Panc1 (cell line): ENCODE measurements around the gene SERPINA12. TPM values are rescaled to one million over a fixed set of nuclear protein-coding genes. Genes with fewer than 3 reads are reported as not detected.

Source experiments
- ATAC-seq: fragments of 200-7000 bp; cut with Tn5 transposase; 2 replicates; pipeline ENCODE4 v1.9.1; 2020; ENCODE audit warnings: mild to moderate bottlenecking, moderate library complexity
- BruUV-seq: library from RNA; stranded (reverse); fragments of 400-500 nt; replicated peaks from 2 replicates; lab custom pipeline; 2021; lab: Mats Ljungman, UMichigan
- CTCF ChIA-PET: fragments of 300-600 bp; sonication (Branson Sonifier 250); formaldehyde crosslinking; loops from one replicate; lab custom pipeline; 2022; ENCODE audit warnings: antibody characterized with exemption; lab: Charles Lee
- POLR2A ChIA-PET: fragments of 300-600 bp; sonication (Branson Sonifier 250); formaldehyde crosslinking; loops from one replicate; lab custom pipeline; 2022; ENCODE audit warnings: antibody characterized with exemption; lab: Charles Lee
- DNase-seq: peaks from one replicate; pipeline ENCODE4 v3.0.0-alpha.2; 2010; ENCODE audit warnings: low read depth, low spot score
- H3K27ac ChIP-seq: 2 replicates; pipeline ENCODE4 v1.5.1; 2011; ENCODE audit warnings: mild to moderate bottlenecking, low read length, inconsistent platforms
- H3K27me3 ChIP-seq: fragments of 200-500 bp; sonication (Bioruptor generic); 2 replicates; pipeline ENCODE4 v1.6.0; 2014; ENCODE audit warnings: low read length, inconsistent platforms; ENCODE audit not compliant: control insufficient read depth, insufficient read depth
- H3K36me3 ChIP-seq: fragments of 200-500 bp; sonication (Bioruptor generic); 2 replicates; pipeline ENCODE4 v1.5.1; 2014; ENCODE audit warnings: inconsistent platforms, mild to moderate bottlenecking, low read length, moderate library complexity; ENCODE audit not compliant: control insufficient read depth, insufficient read depth
- H3K4me1 ChIP-seq: 2 replicates; pipeline ENCODE4 v1.5.1; 2011; ENCODE audit warnings: inconsistent platforms, mild to moderate bottlenecking, low read length, moderate library complexity; ENCODE audit not compliant: control insufficient read depth, insufficient read depth
- H3K4me3 ChIP-seq, 2 experiments: 2 replicates each; pipeline ENCODE4 v1.5.1; 2011 to 2012; ENCODE audit warnings: low read depth in 2 of 2, low read length in 2 of 2, mild to moderate bottlenecking in 2 of 2, inconsistent platforms in 1 of 2, moderate library complexity in 1 of 2
- H3K9me3 ChIP-seq: fragments of 200-500 bp; sonication (Bioruptor generic); 2 replicates; pipeline ENCODE4 v1.5.1; 2014; ENCODE audit warnings: low read depth, mild to moderate bottlenecking, inconsistent platforms, low read length, moderate library complexity; ENCODE audit not compliant: control insufficient read depth, insufficient read depth
- POLR2AphosphoS5 ChIP-seq: IDR thresholded peaks from 2 replicates; pipeline ENCODE4 v1.6.1; 2012; ENCODE audit warnings: mild to moderate bottlenecking, low read depth, low read length, moderate library complexity
- SIN3A ChIP-seq: IDR thresholded peaks from 2 replicates; pipeline ENCODE4 v1.6.1; 2012; ENCODE audit warnings: low read depth, mild to moderate bottlenecking, low read length, moderate library complexity, borderline replicate concordance; ENCODE audit not compliant: insufficient read depth
- TCF7L2 ChIP-seq: IDR thresholded peaks from 2 replicates; pipeline ENCODE4 v1.6.1; 2011; ENCODE audit warnings: mild to moderate bottlenecking, low read depth, low read length, inconsistent platforms
- in situ Hi-C: cut with HindIII; loops from 2 replicates; pipeline ENCODE4 v1.10.0; 2016; ENCODE audit warnings: low sequenced_read_pairs, low pct_unique_long_range_greater_than_20kb
- intact Hi-C: fragments of 100-400 bp; cut with micrococcal nuclease; formaldehyde crosslinking; loops from one replicate; pipeline ENCODE4 v1.10.0; 2022; ENCODE audit not compliant: unreplicated experiment
- total RNA-seq: library from RNA; stranded (reverse); gene quantifications from one replicate; pipeline ENCODE4 v1.2.1, GENCODE V29; 2021; ENCODE audit not compliant: unreplicated experiment
- TF ChIP-seq, protein P1 (sequence below), 2 experiments: IDR thresholded peaks; 2 replicates each; pipeline ENCODE4 v1.6.1; 2011 to 2012; ENCODE audit warnings: low read depth in 2 of 2, control low read depth in 1 of 2, low read length in 1 of 2, mild to moderate bottlenecking in 1 of 2, moderate library complexity in 1 of 2; ENCODE audit not compliant: insufficient read depth in 1 of 2
- TF ChIP-seq, protein P2 (sequence below): fragments of 450-650 bp; IDR thresholded peaks from 2 replicates; pipeline ENCODE4 v1.5.1; 2017; ENCODE audit warnings: mild to moderate bottlenecking

SERPINA12 gene
- total RNA-seq, 1 experiment from 2014 or later = not detected

DNA sequence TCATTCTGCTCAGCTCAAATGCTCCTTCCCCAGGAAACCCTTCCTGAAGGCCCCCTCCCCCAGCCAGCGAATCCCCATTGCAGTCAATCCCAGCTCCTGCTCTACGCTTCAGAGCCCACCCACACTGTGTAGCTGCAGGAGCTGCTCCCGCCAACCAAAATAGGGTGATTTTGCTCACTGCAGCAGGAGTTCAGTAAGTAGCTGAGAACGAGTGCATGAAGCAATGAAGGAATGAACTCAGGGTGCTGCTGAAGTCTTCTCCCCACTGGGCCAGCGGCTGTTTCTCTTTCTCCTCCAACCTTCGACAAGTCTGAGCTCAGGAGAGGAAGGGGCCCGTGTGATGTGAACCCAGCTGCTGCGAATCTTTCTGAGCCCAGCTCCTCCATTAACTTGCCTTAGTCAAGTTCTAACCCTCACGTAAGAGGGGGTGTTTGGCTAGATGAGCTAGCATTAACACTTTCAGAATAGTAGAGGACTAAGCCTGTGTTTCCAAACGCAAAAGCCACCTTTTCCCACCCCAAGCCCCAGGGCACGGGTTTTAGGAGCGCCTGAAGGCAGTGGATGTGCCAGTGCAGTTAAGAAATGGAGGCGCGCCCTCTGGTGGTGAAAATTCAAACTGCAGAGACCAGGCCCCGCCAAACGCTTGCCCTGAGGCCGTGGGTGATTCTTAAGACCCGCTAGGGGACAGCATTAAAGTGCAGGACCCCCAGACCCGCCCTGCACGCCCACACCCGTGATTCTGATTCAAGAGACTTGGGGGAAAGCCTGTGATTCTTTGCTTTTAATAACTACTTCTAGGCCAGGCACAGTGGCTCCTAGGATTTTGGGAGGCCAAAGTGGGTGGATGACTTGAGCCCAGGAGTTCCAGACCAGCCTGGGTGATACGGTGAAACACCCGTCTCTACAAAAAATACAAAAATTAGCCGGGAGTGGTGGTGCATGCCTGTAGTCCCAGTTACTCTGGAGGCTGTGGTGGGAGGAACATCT lies 40.0 kb upstream of the SERPINA12 start:
- intact Hi-C loops = loop anchor here (5.0 kb wide), 1 partner anchor 117 kb away; no protein-coding TSS in a partner anchor
- BruUV-seq = no TSS peak
- in situ Hi-C loops = no loop called here
- Histone ChIP-seq H3K4me1 (no peaks in the 10 kb centered on the region), H3K27ac (no peak overlapping the region), H3K27me3 (no peaks in the 10 kb centered on the region), H3K36me3 (no peaks in the 10 kb centered on the region), H3K9me3 (no peaks in the 10 kb centered on the region), H3K4me3 (no peak overlapping the region)
- ATAC-seq (peak; percentile 82), DNase-seq (peak; percentile 15)
- ChIA-PET POLR2A (interaction anchor here (0.6 kb wide), 1 partner anchor 61 kb away, joined by 3 read pairs; no protein-coding TSS in a partner anchor), CTCF (no interaction called here)
- no peak for TF ChIP-seq SIN3A
- TF ChIP-seq, protein P1, sequence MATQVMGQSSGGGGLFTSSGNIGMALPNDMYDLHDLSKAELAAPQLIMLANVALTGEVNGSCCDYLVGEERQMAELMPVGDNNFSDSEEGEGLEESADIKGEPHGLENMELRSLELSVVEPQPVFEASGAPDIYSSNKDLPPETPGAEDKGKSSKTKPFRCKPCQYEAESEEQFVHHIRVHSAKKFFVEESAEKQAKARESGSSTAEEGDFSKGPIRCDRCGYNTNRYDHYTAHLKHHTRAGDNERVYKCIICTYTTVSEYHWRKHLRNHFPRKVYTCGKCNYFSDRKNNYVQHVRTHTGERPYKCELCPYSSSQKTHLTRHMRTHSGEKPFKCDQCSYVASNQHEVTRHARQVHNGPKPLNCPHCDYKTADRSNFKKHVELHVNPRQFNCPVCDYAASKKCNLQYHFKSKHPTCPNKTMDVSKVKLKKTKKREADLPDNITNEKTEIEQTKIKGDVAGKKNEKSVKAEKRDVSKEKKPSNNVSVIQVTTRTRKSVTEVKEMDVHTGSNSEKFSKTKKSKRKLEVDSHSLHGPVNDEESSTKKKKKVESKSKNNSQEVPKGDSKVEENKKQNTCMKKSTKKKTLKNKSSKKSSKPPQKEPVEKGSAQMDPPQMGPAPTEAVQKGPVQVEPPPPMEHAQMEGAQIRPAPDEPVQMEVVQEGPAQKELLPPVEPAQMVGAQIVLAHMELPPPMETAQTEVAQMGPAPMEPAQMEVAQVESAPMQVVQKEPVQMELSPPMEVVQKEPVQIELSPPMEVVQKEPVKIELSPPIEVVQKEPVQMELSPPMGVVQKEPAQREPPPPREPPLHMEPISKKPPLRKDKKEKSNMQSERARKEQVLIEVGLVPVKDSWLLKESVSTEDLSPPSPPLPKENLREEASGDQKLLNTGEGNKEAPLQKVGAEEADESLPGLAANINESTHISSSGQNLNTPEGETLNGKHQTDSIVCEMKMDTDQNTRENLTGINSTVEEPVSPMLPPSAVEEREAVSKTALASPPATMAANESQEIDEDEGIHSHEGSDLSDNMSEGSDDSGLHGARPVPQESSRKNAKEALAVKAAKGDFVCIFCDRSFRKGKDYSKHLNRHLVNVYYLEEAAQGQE (IDR thresholded peaks at IDR 0.05; ENCODE audit: insufficient read depth in 1 of 2, low read depth in 2 of 2, low read length in 1 of 2) = no peak
- TF ChIP-seq TCF7L2 = no peak
- TF ChIP-seq POLR2AphosphoS5 = no peak
- TF ChIP-seq, protein P2, sequence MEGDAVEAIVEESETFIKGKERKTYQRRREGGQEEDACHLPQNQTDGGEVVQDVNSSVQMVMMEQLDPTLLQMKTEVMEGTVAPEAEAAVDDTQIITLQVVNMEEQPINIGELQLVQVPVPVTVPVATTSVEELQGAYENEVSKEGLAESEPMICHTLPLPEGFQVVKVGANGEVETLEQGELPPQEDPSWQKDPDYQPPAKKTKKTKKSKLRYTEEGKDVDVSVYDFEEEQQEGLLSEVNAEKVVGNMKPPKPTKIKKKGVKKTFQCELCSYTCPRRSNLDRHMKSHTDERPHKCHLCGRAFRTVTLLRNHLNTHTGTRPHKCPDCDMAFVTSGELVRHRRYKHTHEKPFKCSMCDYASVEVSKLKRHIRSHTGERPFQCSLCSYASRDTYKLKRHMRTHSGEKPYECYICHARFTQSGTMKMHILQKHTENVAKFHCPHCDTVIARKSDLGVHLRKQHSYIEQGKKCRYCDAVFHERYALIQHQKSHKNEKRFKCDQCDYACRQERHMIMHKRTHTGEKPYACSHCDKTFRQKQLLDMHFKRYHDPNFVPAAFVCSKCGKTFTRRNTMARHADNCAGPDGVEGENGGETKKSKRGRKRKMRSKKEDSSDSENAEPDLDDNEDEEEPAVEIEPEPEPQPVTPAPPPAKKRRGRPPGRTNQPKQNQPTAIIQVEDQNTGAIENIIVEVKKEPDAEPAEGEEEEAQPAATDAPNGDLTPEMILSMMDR = peak; percentile 92

DNA sequence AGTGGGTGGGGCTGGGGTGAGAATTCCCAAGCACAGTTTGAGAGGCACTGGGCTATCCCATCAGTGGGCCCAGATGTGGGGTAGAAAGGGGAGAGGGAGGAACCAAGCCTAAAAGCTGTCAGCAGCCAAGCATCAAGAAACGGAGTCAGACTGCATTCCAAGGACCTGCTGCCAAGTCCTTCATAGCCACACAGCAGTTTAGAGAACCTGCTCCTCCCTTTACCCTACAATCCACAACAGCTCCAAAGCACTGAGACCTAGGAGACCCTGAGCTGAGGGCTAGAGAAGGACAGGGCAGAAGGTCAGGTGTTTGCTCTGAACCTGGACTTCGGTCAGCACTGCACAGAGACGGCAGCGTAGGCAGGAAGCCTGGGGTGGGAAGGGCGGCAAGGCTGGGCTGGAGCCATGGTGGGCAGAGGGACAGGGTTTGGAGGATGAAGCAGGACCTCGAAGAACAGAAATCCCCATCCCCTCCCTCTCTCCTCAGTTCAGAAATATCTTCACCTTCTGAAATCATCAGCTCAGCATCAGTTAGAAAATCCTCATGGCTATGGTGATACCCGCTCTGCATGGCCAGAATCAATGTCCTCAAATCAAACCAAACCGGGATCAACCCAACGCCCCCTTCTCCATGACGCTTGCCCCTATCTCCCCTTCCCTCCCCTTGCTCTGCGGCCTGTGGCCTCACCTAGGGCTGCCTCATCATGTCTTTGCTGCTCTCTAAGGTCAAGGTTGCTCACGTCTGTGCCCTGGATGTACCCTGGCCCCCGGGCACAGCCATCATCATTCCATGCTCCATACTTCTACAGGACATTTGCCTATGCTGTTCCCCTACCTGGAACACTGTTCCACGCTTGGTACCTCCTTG lies 39.1 kb upstream of the SERPINA12 start:
- Histone ChIP-seq H3K9me3 (no peaks in the 10 kb centered on the region), H3K27me3 (no peaks in the 10 kb centered on the region), H3K4me3 (no peak overlapping the region), H3K4me1 (no peaks in the 10 kb centered on the region), H3K27ac (no peak overlapping the region), H3K36me3 (no peaks in the 10 kb centered on the region)
- ChIA-PET CTCF (no interaction called here), POLR2A (interaction anchor here (0.6 kb wide), 1 partner anchor 62 kb away, joined by 3 read pairs; no protein-coding TSS in a partner anchor)
- no peak for DNase-seq
- in situ Hi-C loops = no loop called here
- BruUV-seq = no TSS peak
- ATAC-seq = no peak
- intact Hi-C loops = loop anchor here (5.0 kb wide), 1 partner anchor 116 kb away; no protein-coding TSS in a partner anchor
- TF ChIP-seq TCF7L2 (no peak), SIN3A (no peak), POLR2AphosphoS5 (no peak)
- TF ChIP-seq, protein P2 = no peak
- TF ChIP-seq, protein P1 (IDR thresholded peaks at IDR 0.05; ENCODE audit: insufficient read depth in 1 of 2, low read depth in 2 of 2, low read length in 1 of 2) = no peak
